ENCODE data around the gene SLC25A44. TPM values are rescaled to one million over a fixed set of nuclear protein-coding genes. Genes with fewer than 3 reads are reported as not detected.

The SLC25A44 gene
- polyA plus RNA-seq, 2 of the 4 experiments (the other 2 are of a cell fraction), result 25.1 to 30.7 TPM

GRCh38 chr1:156160000-156160742 lies 33.7 kb upstream of the SLC25A44 start:
- ChIA-PET POLR2A (no interaction called here), CTCF (interaction anchor here (1.0 to 54.8 kb wide), 8 partner anchors 12 to 94 kb away, joined by 3 to 2239 read pairs (median 6); partner anchors contain the start of gene MEX3A)
- H3K4me2 ChIP-seq, result no peak overlapping the region
- H3K4me3 ChIP-seq, result no peak overlapping the region
- no peak overlapping the region for H3K27ac ChIP-seq
- no peaks in the 10 kb centered on the region; the same call in 2 of the 3 replicates for H3K9me3 ChIP-seq
- no peak for FAIRE-seq
- no peak for DNase-seq (ENCODE audit: low read depth in 1 of 2, low spot score in 1 of 2)
- 90% methylated on average over 13 of the region's 13 CpGs for WGBS (ENCODE audit: missing lambda C conversion rate)
- H3K4me1 ChIP-seq, result no peaks in the 10 kb centered on the region
- no peak for TF ChIP-seq KDM1A (IDR thresholded peaks at IDR 0.05; ENCODE audit: low read depth)
- TF ChIP-seq POLR2A (IDR thresholded peaks at IDR 0.05; ENCODE audit: low read length), result no peak
- no peak for TF ChIP-seq ELK1 (IDR thresholded peaks at IDR 0.05; ENCODE audit: low read depth, low read length)
- no peak for TF ChIP-seq HES2 (IDR thresholded peaks at IDR 0.05)
- no peak for TF ChIP-seq PHF8 (IDR thresholded peaks at IDR 0.05; ENCODE audit: borderline replicate concordance, low read depth)
- no peak for TF ChIP-seq RCOR1 (IDR thresholded peaks at IDR 0.05; ENCODE audit: low read depth, low read length)
- TF ChIP-seq ZC3H11A (IDR thresholded peaks at IDR 0.05), result no peak
- no peak for TF ChIP-seq CBX8 (IDR thresholded peaks at IDR 0.05)
- no peak for TF ChIP-seq REST (IDR thresholded peaks at IDR 0.05)
- no peak for TF ChIP-seq NR3C1 (IDR thresholded peaks at IDR 0.05)
- no peak for TF ChIP-seq PBX3 (IDR thresholded peaks at IDR 0.05)
- no peak for TF ChIP-seq MAX (IDR thresholded peaks at IDR 0.05)
- no peak for TF ChIP-seq SREBF2 (IDR thresholded peaks at IDR 0.05)
- no peak for TF ChIP-seq CEBPB (IDR thresholded peaks at IDR 0.05)
- TF ChIP-seq NPAS2 (CRISPR knock-in tag; IDR thresholded peaks at IDR 0.05; ENCODE audit: borderline replicate concordance), result no peak
- no peak for ATAC-seq

GRCh38 chr1:156160743-156161171 lies 33.1 kb upstream of the SLC25A44 start:
- CTCF ChIA-PET, result interaction anchor here (0.8 to 54.8 kb wide), 9 partner anchors 12 to 175 kb away, joined by 3 to 2239 read pairs (median 6); partner anchors contain the start of gene MEX3A
- no peak for FAIRE-seq

More at GRCh38 chr1:156160743-156161171, 33.1 kb upstream of the SLC25A44 start:
- ATAC-seq (no peak), DNase-seq (ENCODE audit: low read depth in 1 of 2, low spot score in 1 of 2) (no peak)
- POLR2A ChIA-PET, result no interaction called here
- H3K9me3 ChIP-seq, result peaks cover 4% of the 10 kb centered on the region; the same call in 1 of the 3 replicates
- no peaks in the 10 kb centered on the region for H3K4me1 ChIP-seq
- H3K4me2 ChIP-seq, result no peak overlapping the region
- H3K4me3 ChIP-seq, result no peak overlapping the region
- no peak overlapping the region for H3K27ac ChIP-seq
- TF ChIP-seq ESRRA (IDR thresholded peaks at IDR 0.05; ENCODE audit: borderline replicate concordance, low read length) (no peak), E2F6 (IDR thresholded peaks at IDR 0.05; ENCODE audit: borderline replicate concordance, low read depth) (no peak), PHF8 (IDR thresholded peaks at IDR 0.05; ENCODE audit: borderline replicate concordance, low read depth) (no peak), CTCF (IDR thresholded peaks at IDR 0.05) (no peak), HES2 (IDR thresholded peaks at IDR 0.05) (no peak)
- 69% methylated on average over 12 of the region's 22 CpGs for WGBS (ENCODE audit: missing lambda C conversion rate)
